GM18526 (cell line): Measurements from ENCODE around the gene TESMIN.

Experiments used
- POLR2A ChIP-seq: IDR thresholded peaks from 3 replicates; pipeline ENCODE4 v1.6.1; 2011; ENCODE audit not compliant: insufficient read length; ENCODE audit errors: extremely low read depth

The TESMIN gene

DNA sequence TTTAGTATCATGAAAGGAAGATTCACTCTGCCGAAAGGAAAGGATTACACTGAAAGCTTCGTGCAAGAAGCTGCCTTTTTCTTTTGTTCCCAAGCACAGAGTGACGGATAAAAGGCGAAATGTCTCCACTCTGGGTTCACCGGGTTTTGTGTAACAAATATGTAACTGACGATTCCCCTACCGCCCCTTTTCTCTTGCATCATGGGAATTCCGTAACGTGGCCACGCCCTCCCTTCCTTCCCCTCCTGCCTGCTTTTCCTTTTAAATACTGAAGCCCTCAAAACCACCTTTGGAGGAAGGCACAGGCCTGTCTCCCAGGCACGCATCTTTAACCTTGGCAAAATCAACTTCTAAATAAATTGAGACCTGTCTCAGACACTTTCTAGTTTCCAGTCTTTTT lies 16.4 kb upstream of the TESMIN start:
- no peak for TF ChIP-seq POLR2A

DNA sequence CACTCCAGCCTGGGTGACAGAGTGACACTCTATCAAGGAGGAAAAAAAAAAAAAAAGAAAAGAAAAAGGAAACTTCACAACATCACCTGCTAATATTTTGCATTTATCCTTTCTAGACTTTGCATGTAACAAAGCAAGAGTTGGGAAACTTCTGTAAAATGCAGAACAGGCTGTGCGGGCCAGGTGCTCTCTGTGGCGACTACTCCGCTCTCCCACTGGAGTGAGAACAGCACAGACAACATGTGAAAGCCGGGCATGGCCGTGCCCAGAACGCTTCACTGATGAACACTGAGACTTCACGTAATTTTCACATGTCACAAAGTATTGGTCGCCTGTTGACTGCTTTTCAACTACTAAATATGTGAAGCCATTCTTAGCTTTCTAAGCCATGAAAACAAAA lies 15.5 kb upstream of the TESMIN start:
- TF ChIP-seq POLR2A: no peak

DNA sequence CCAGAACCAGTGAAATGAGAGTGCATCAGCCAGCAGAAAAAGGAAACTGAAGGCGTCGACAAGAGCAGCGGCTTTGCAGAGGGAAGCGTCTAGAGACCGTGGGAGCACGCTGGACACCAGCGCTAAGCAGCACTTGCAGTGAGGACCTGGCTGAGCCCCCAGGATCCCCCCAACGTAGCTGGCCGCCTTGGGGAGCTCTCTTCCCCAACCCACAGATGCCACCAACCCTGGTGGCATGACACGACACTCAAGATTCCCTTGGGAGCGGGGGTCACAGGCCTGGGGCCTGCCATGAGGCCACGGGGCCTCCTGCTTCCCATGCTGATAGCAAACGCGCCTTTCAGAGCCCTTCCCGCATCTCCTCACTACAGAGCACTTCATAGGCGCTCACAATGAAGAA lies 13.4 kb upstream of the TESMIN start:
- no peak for TF ChIP-seq POLR2A

DNA sequence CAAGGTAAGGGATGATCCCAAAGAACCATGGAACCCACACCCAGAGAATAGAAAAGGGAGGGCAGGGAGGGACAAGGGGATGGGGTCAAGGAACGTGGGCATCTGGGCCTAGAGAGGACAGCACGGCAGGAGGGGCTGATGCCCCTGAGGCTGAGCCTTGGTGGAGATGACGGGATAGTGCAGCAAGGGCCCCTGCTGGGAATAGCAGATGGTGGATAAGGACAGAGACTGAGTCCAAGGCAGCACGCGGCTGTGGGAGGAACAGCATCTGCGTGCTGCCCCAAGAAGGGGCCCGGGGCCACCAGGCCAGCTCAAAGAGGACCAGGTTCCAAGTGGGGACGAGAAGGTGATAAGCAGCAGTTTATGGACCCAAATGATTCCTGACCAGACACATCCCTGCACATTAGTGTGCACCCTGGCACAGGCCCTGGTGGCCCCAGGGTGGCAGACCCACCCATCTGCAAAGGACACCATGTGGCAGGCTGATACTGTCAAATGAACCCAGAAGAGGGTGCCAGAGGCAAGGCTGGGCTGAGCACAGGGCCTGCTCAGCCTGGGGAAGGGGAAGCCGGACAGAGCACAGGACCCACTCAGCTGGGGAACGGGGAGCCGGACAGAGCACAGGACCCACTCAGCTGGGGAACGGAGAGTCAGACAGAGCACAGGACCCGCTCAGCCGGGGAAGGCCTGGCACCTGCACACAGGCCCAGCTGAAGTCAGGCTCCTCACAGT lies 12.8 kb upstream of the TESMIN start:
- TF ChIP-seq POLR2A: no peak

DNA sequence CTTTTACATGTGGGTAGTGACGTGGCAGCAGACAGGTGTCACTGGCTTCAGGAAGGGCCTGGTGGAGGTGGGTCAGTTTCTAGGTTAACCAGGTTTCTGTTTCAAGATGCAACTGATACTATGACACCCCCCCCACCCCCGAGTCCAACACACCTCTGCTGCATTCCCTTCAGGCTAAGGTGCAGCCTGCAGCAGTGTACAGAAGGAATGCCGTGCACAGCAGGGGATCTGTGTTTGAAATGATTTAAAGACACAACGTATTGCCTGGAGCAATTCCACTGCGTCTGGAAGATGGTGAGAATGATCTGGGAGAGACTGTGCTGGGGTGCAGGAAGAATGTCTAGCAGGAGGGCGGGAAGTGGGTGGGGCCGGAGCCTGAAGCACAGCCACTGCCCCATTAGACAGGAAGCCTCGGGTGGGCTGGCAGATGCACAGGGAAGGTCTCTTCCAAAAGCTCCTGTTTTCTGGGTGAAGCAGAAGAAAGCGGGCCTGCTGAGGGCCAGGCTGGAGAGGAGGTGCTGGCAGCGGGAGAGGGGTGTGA lies 11.9 kb upstream of the TESMIN start:
- TF ChIP-seq POLR2A: no peak

DNA sequence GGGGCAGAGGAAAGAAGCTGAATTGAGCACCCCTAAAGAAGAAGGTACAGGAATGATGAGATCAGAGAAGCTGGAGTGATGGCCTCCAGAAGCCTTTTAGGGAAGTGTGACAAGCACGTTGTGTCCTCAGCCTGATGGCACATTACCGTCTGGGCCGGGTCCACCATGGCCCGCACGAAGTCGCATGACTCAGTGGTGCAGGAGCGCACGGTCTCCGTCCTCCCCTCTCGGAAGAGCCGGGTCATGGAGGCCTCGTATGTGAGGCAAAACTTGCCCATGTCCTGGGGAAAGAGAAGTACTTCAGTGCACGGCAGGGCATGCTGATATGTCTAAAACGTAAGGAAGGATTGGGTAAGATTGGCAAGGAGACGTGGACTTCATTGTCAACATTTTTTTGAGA lies 11.2 kb upstream of the TESMIN start:
- TF ChIP-seq POLR2A: no peak

DNA sequence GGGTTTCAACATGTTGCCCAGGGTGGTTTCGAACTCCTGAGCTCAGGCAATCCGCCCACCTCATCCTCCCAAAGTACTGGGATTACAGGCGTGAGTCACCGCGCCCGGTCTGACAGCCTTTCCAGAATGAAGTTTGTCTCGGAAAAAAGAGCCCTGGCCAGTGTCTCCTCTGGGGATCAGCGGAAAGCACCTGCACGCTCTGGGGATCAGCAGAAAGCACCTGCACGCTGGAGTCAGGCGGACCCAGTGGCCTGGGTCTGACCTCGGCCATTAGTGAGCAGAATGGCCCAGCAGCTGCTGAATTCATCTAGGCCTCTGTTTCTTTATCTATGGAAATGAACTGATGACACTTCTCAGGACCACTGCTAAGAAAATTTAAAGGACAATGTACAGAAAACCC lies 10.5 kb upstream of the TESMIN start:
- TF ChIP-seq POLR2A: no peak

DNA sequence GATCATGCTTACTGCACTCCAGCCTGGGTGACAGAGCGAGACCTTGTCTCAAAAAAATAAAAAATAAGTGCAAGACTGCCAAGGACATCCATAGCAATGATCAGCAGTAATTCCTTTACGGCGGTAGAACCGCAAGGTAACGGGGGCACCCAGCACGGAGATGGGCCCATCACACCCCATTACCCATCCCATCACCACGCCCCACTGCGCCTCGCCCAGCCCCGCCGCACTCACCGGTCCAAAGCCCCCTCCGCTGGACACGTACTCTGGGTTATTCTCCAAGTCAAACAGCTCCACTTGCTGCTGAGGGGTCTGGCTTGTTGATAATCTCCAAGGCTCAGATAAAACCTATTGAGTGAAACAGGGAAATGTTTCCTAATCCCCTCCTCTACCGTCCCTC lies 8.7 kb upstream of the TESMIN start:
- TF ChIP-seq POLR2A: no peak

DNA sequence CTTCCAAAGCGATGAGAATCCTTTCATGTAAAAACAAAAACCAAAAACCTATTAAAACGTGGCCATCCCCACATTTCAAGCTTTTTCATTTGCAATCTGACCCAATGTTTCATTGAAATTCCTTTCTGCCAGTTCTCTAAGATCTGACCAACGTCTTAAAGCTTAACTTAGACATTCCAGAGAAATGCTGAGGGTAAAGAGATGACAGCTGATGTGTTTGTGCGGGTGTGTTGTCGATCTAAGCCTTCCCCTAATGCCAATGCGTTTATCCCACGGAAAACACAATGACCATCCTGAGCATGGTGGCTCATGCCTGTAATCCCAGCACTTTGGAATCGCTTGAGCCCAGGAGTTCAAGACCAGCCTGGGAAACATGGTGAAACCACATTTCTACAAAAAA lies 6.4 kb upstream of the TESMIN start:
- no peak for TF ChIP-seq POLR2A

DNA sequence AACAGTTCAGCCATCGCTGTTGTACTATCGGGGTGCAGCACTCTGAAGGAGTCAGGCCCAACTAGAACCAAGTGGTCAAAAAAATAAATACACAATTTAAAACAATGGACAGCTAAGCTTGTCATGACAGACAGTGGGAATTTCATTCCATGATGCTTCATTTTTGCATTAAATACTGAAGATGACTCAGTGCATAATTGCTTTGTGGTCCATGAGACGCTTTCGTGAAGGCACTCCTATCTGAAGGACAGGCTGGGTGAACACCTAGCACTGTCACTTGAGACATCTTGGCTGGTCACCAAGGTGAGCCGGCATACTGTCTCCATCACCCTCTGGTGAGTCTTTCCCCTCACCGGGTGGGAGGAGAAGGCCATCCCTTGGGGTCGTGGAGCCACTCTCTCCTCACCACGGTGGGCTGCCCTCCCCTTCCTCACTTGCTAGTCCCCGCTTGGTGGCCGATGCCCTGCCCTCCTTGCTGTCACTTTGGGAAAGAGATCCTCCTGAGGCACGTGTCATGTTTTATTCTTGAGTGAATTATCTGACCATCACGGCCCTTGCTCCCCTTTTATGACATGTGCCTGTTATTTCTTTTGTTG lies 4.9 kb upstream of the TESMIN start:
- TF ChIP-seq POLR2A: no peak

DNA sequence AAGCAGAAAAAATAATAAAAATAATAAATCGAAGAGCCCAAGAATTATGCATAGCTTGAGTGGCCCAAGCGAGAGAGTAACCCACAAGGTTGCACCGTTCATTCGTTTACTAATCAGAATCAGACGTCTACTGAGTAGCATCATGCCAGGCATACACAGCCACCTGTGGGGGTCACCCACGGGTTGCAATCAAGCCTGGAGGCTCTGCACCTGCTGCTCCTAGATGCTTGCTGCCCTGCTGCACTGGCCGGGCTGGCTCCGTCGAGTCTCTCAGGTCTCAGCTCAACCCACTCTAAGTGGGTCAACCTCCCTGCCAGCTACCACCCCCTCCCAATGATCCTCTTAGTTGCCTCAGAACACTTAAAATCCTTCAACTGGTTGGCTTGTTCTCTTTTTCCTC lies 2.0 kb upstream of the TESMIN start:
- TF ChIP-seq POLR2A: no peak

DNA sequence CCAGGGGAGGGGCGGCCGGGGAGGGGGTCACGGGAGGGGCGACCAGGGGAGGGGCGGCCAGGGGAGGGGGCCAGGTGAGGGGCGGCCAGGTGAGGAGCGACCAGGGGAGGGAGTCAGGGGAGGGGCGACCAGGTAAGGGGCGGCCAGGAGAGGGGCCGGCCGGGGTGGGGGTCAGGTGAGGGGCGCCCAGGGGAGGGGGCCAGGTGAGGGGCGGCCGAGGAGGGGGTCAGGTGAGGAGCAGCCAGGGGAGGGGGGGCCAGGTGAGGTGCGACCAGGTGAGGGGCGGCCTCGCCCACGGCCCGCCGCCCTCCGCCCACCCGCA lies 355 bp downstream of the TESMIN start:
- TF ChIP-seq POLR2A: no peak

DNA sequence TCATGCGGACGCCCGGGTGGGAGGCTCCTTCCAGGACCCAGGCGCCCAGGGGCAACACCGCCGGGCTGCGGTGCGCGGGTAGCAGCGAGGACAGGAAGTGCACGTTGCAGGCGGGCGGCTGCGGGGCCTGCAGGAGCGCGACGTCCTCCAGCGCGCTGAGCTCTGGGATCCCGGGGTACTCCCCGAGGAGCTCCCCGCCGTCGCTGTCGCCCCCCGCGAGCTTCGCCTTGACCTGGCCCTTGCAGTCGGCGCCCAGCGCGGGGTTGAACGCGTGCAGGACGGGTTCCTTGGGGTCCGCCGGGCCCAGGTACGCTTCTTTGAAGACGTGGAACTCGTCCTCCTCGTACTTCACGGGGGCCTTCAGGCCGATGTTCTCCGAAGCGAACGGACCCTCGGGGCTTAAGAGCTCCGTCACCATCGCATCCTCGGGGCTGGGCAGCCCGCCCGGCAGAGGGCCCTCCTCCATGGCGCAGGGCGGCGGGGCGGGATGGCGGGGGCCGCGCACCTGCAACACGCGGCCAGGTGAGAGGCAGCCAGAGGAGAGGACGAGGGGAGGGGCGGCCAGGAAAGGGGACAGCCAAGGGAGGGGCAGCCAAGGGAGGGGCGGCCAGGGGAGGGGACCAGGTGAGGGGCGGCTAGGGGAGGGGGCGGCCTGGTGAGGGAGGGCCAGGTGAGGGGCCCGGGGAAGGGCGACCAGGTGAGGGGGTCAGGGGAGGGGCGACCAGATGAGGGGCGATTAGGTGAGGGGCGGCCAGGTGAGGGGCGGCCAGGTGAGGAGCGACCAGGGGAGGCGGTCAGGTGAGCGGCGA lies 921 bp downstream of the TESMIN start:
- TF ChIP-seq POLR2A: no peak

DNA sequence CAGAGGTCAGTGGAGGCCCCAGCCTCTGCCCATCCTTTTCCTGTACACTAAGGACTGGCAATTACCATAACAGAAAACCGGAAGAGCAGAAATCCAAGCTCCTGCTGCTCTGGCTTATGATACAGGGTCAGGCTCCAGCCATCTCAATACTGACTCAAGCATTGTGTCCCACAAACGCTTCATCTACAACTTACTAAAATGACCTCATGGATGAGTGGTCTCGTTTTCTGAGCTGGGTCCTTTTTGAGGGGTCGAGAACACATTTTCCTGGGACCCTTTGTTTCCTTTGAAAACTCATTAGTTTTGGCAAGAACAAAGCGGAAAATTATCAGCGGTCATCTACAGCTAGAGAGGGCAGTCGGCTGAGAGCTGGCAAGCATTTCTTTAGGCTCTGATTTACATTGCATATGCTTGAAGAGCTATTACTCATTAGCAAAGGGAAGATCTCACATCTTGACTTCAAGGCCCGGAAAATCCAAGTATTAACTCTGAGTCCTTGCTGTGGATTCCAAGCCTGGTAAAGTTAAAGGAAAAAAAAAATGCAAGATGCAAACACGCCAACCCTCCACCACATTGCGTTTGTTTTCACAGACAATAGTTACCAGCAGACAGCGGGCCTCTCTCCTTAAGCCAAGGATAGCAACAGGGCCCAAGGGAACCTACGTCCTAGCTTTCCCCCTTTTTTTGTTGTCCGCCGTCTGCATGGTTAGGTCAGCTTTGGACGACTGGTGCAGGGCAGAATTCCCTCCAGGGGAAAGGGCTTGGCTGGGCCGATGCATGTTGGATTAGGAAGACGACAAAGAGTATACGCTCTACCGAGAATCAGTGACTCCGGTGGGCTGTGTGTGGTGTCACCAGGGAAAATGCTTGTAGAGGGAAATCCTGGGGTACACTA lies 1.8 kb downstream of the TESMIN start:
- no peak for TF ChIP-seq POLR2A

DNA sequence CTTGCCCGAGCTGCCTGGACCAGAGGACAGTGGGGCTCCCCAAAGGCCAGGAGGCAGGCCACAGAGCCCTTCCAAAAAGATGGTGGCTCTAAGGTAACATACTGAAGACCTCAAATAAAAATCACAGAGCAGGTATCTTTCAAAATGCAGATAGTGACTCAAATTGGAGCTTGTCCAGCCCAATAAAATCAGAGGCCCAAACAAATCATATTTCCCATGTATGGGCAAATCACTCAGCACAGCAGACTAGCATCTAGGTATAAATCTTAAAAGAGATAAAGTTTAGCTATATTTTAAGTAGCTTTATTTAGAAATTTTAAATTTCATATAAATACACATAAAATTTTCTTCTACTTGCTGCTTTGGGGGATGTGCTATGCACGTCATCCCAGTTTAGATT lies 3.3 kb downstream of the TESMIN start:
- TF ChIP-seq POLR2A: no peak
